ENCODE results near the gene NMNAT2. TPM values are rescaled to one million over a fixed set of nuclear protein-coding genes. Genes with fewer than 3 reads are reported as not detected.

NMNAT2 gene
- total and polyA plus RNA-seq, 2 of the 8 experiments (the other 6 are each of a cell fraction or from before 2014, with no cell fraction given) = 6.5 to 20.9 TPM

- Histone ChIP-seq H2BK120ac (replicated peaks; ENCODE audit: low read depth, low read length) (no peak overlapping the region), H3K23me2 (ENCODE audit: low read depth, low read length) (no peaks in the 10 kb centered on the region; the same call in 1 of the 2 replicates), H3K9me3 (ENCODE audit: insufficient read depth in 2 of 2, low read depth in 1 of 2, low read length in 1 of 2) (no peaks in the 10 kb centered on the region), H3K79me2 (ENCODE audit: control insufficient read depth in 1 of 2, insufficient read depth in 2 of 2, low read length in 2 of 2) (no peaks in the 10 kb centered on the region), H3K4me2 (ENCODE audit: insufficient read depth in 1 of 2, low read depth in 2 of 2, low read length in 2 of 2) (no peak overlapping the region), H3K27me3 (replicated peaks in 1 of 4; ENCODE audit: control insufficient read depth in 3 of 4, extremely low read depth in 1 of 4, insufficient read depth in 3 of 4, low read length in 3 of 4) (no peaks in the 10 kb centered on the region), H3K79me1 (ENCODE audit: low read depth, low read length) (no peaks in the 10 kb centered on the region; the same call in 1 of the 2 replicates), H4K5ac (ENCODE audit: insufficient read length, low read depth, low read length) (no peak overlapping the region), H4K20me1 (replicated peaks in 1 of 2; ENCODE audit: control insufficient read depth in 1 of 2, insufficient read depth in 2 of 2, low read length in 2 of 2) (no peaks in the 10 kb centered on the region), H3K23ac (ENCODE audit: insufficient read length) (no peak overlapping the region), H3K18ac (ENCODE audit: extremely low read depth, low read length) (no peak overlapping the region), H2AK5ac (ENCODE audit: low read depth, low read length) (no peak overlapping the region), H3K4ac (replicated peaks; ENCODE audit: insufficient read length, low read depth, low read length) (no peak overlapping the region), H2BK5ac (ENCODE audit: low read depth, low read length) (no peak overlapping the region), H4K91ac (replicated peaks; ENCODE audit: insufficient read length, low read length) (no peak overlapping the region), H3K56ac (replicated peaks; ENCODE audit: insufficient read length, low read depth, low read length) (no peak overlapping the region), H2BK20ac (ENCODE audit: low read length) (no peak overlapping the region), H2BK15ac (ENCODE audit: low read length) (no peak overlapping the region), H2AFZ (ENCODE audit: low read length) (no peak overlapping the region), H3K4me1 (replicated peaks in 1 of 4; ENCODE audit: control insufficient read depth in 3 of 4, insufficient read depth in 4 of 4, low read length in 3 of 4) (peaks cover 0 to 2% (median 0%) of the 10 kb centered on the region in 4 experiments; a peak in 2 of 7 replicates), H2BK12ac (ENCODE audit: low read depth, low read length) (no peak overlapping the region), H3K36me3 (ENCODE audit: control insufficient read depth in 2 of 4, insufficient read depth in 4 of 4, low read length in 3 of 4) (no peaks in the 10 kb centered on the region), H4K8ac (ENCODE audit: extremely low read depth, insufficient read depth, low read length) (no peak overlapping the region), H3K27ac (ENCODE audit: low read depth, low read length) (no peak overlapping the region), H3K4me3 (ENCODE audit: extremely low read depth in 1 of 4, insufficient read depth in 2 of 4, low read depth in 3 of 4, low read length in 4 of 4) (no peak overlapping the region), H3K14ac (ENCODE audit: insufficient read length) (no peak overlapping the region), H3K9ac (replicated peaks in 1 of 4; ENCODE audit: extremely low read depth in 1 of 4, low read depth in 3 of 4, low read length in 3 of 4) (no peak overlapping the region)
- ChIA-PET POLR2A (ENCODE audit: partially characterized antibody) (interaction anchor here (0.6 to 1.5 kb wide), 2 partner anchors 7 to 33 kb away, joined by 3 to 5 read pairs; no protein-coding TSS in a partner anchor), CTCF (ENCODE audit: partially characterized antibody) (interaction anchor here (0.9 kb wide), 1 partner anchor 15 kb away, joined by 3 read pairs; no protein-coding TSS in a partner anchor)
- FAIRE-seq (no peak), DNase-seq (ENCODE audit: low read depth in 1 of 2, low spot score in 2 of 2) (no peak)
- WGBS, 2 experiments (ENCODE audit: extremely low coverage in 1 of 2, insufficient coverage in 1 of 2, insufficient read length in 1 of 2, insufficient replicate concordance in 2 of 2, low coverage in 1 of 2, low lambda C conversion rate in 2 of 2, missing lambda C conversion rate in 1 of 2) = 94% methylated on average over 8 of the region's 8 CpGs; no CpG with 5 or more reads in 1 of the 2 experiments
- TF ChIP-seq EGR1 (IDR thresholded peaks at IDR 0.05; ENCODE audit: borderline replicate concordance, low read depth, low read length) = no peak
- TF ChIP-seq BACH1 (IDR thresholded peaks at IDR 0.05; ENCODE audit: low read length) = no peak
- no peak for TF ChIP-seq SAP30 (IDR thresholded peaks at IDR 0.05; ENCODE audit: insufficient read depth, insufficient replicate concordance, low read length)
- no peak for TF ChIP-seq KDM4A (IDR thresholded peaks at IDR 0.05; ENCODE audit: low read depth, low read length, severe bottlenecking)
- no peak for TF ChIP-seq MAFK (IDR thresholded peaks at IDR 0.05; ENCODE audit: low read depth, low read length)
- TF ChIP-seq BCL11A (IDR thresholded peaks at IDR 0.05; ENCODE audit: low read depth in 2 of 2, low read length in 2 of 2) = no peak
- TF ChIP-seq HDAC2 (IDR thresholded peaks at IDR 0.05; ENCODE audit: borderline replicate concordance in 1 of 2, low read depth in 2 of 2, low read length in 2 of 2) = no peak
- no peak for TF ChIP-seq RNF2 (IDR thresholded peaks at IDR 0.05; ENCODE audit: borderline replicate concordance, low read depth, low read length, missing control alignments, poor library complexity, severe bottlenecking)
These were observed 47.7 kb downstream of the NMNAT2 start for GRCh38 chr1:183370399-183371058.
